GM18499 (cell line): ENCODE data around the gene FAM222B.
"Not testable (repeated sequence)": the region's sequence is repeated elsewhere in the genome, so short reads cannot be mapped to it uniquely, and the experiment has no call there.

Experiments
- ATAC-seq: cut with Tn5 transposase; IDR thresholded peaks from one replicate; pipeline ENCODE4 v1.9.1; 2021; ENCODE audit warnings: moderate number of reproducible peaks; ENCODE audit not compliant: insufficient read depth, unreplicated experiment

Gene FAM222B, protein sequence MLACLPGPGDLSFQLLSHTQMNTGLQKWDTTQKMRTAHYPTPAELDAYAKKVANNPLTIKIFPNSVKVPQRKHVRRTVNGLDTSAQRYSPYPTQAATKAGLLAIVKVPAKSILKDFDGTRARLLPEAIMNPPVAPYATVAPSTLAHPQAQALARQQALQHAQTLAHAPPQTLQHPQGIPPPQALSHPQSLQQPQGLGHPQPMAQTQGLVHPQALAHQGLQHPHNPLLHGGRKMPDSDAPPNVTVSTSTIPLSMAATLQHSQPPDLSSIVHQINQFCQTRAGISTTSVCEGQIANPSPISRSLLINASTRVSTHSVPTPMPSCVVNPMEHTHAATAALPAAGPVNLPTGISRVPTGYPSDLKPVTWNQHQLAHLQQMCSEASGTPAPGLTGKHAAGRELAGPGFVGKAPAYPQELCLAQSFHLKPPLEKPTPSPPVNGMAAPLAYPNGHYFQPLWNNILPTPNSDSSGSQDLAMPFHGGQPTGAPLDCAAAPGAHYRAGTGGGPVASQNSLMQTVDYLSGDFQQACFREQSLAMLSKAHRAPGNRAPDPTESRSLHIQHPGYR

DNA sequence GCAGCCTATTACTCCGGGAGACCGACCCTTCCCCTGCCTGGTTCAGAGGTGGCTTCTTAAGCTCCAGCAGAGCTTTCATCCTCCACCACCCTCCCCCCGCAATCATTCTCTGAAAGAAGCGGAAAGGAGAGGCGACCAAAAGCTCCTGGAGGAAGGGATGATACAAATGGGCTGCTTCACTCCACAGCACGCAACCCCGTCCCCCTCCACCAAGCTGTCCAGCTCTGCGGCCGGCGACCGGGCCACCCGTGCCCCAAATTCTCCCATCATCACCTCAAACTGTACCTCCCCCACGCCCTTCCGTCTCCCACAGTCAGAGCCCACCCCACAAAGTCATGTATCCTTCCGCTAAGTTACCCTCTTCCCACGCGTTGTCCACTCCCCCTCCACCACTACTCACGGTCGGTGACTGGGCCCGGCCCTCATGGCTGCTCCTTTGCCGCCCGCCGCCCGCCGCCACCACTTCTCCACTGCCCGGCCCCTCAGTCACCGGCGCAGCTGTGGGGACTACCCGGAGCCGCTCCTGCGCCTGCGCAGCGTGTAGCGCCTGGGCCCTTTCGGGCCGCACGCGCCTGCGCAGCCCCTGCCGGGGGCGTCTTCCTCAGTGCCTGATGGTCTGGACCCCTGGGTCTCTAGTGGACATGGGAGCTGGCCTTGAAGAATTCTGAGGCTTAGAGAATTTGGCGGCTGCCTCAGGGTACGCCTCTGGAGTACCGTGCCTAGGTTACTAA lies at the start of gene FAM222B:
Gene FAM222B, minus strand, starts transcription at position 509 of the 731 bp plus-strand sequence. CDS start 76,123 bp downstream, outside the sequence.
- no peak for ATAC-seq

DNA sequence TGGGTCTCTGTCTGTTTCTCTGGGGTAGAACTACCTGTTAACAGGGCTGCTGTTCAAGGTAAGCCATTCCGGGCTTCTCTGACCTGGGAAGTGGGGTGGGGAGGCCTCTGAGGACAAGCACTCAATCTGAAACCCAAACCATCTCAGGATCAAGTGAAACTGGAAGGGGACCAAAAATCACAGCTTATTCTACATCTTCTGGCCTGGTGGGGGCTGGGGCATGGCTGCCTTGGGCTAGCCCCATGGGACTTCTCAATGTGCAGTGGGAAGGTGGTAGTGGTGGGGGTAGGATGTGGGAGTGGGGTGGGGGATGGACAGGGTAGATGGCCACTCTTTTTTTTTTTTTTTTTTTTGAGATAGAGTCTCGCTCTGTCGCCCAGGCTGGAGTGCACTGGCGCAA lies 49.4 kb upstream of the FAM222B start:
- ATAC-seq, result no peak

DNA sequence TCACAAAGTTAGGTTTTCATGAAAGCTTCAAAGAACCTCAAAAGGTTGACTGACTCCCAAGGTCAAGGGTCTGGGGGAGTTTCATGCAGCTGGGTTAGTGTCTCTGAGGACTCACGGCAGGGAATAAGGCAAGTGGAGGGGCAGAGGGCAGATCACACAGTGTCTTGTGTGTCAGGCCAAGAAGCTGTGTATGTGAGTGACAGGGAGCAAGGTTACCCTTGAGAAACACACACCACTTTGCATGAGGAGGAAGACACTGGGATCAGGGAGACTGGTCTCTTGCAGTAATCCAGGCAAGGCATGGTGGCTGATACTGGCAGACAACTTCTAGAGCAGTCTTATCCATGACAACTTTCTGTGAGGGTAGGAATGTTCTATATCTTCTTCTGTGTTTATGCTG lies 48.6 kb upstream of the FAM222B start:
- ATAC-seq, result no peak

DNA sequence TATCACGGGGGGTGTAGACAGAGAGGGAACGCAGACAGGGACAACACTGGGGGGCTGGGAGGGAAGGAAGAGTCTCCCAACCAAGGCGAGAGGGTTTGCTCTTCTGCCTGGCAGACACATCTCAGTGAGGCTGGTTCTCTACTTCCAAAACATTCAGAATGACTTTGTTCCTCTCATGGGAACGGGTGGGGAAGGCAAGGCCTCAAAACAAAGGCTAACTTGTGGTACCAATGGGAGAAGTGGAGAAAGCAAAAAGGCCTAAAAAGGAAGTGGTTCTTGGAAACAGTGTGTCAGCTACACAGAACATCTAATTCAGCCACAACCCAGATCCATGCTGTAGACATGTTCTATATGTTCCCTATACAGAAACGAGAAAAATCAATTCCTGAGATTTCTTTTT lies 47.4 kb upstream of the FAM222B start:
- ATAC-seq, result no peak

DNA sequence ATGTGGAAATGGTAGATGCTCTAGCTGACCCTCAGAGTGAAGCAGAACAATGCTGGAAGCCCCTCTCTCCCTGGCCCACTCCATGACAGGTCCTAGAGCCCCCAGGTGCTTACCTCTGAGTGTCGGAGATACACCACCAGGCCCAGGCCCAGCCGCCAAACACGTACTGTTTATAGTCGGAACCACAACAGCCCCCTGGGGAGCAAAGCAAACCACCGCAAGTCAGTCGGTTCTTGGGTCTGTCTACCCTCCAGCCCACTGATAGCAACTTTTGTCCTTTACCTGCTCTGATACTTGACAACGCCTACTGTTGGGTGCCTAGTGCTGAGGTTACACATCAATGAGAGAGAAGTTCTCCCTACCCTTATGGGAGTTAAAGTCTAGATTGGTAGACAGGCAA lies 46.2 kb upstream of the FAM222B start:
- no peak for ATAC-seq

DNA sequence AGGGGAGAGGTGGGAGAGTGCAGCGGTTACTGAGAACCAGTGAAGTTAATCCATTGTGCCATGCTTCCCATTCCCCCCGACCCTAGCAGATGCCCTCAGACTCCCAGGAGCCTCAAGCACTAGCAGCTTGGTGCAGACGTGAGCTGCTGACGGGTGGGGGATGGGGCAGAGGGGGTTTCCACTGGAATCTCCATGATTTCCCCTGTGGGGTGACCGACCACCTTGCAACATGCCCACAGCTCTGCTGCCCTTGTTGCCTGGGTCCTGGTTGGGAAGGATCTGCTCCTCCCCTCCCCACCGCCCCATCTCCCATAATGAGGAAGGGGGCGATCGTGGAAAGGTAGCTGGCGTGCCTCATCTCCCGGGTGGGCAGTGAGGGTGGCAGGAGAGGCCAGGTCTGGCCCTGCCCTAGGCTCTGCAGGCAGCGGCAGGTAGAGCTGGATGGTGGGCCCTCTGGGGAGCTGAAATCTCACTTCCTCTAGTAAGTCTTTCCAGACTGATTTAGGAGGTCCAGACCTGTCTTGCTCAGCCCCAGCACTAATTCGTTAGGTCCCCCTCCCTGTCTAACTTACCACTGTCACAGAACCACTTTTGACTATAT lies 45.4 kb upstream of the FAM222B start:
- no peak for ATAC-seq

DNA sequence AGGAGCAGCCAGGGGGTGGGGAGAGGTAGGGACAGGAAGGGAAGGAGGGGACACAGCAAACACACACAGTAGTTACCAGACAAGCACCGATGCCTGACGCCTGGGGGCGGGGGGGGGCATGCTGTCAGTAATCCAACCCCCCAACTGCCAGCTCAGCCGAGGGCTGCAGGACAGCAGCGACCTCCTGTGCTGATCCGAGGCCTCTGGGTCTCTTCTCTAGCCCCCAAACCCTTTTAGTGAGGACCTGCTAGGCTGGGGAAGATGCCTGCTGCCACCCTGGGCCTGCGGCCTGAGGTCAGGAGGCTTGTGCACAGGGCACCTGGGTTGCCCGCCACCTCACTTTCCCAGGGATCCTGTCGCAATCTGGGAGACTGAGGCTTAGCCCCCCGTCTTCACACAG lies 43.4 kb upstream of the FAM222B start:
- ATAC-seq, result no peak

DNA sequence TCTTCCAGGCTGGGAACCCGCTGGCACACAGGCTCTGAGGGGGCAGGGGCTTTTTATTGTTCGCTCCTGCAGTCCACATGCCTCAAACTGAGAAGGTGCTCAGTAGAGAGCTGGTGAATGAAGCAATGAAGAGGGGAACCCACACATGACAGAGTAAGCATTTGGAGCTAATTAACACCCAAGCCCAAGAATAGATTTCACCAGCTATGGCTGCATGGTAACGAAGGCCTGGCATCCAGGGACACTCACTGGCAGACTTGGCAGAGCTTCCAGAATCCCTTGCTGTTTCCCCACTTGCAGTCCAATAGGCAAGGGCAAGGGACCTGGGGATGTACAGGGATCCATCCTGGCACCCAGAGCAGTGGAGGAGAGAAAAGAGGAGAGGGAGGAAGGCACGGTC lies 42.8 kb upstream of the FAM222B start:
- ATAC-seq, result no peak

DNA sequence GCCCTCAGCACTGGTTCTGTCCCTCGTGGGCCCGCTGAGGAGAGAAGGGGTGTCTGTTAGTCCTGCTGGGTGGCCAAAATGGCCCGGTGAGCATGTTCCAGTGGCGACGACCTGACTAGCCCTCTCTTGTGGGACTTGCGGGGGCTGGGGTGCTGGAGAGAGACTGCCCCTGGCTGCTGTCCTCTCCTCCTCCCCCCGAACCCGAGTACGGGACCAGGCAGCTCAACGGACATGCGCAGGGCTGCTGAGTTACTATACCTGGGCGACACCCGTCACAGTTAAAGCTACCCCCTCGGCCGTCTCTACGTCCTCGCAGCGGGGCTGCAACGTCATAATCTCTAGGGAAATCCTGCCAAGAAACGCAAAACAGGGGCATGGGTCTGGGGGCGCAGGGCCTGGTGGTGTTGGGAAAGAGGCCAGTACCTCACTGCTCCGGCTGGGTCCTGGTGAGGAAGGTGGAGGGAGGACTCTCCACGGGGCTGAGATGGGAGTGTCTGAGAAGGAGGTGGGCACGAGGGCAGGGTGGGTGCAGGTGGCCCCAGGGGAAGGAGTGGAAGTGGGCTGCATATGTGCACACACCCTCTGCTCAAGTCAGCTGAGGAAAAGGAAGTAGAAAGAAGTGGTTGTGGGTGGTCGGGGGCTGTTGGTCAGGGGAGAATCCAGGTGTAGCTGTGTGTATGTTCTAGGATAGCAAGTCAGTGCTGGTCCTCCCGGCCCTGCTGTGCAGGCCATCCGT lies 41.5 kb upstream of the FAM222B start:
- no peak for ATAC-seq

DNA sequence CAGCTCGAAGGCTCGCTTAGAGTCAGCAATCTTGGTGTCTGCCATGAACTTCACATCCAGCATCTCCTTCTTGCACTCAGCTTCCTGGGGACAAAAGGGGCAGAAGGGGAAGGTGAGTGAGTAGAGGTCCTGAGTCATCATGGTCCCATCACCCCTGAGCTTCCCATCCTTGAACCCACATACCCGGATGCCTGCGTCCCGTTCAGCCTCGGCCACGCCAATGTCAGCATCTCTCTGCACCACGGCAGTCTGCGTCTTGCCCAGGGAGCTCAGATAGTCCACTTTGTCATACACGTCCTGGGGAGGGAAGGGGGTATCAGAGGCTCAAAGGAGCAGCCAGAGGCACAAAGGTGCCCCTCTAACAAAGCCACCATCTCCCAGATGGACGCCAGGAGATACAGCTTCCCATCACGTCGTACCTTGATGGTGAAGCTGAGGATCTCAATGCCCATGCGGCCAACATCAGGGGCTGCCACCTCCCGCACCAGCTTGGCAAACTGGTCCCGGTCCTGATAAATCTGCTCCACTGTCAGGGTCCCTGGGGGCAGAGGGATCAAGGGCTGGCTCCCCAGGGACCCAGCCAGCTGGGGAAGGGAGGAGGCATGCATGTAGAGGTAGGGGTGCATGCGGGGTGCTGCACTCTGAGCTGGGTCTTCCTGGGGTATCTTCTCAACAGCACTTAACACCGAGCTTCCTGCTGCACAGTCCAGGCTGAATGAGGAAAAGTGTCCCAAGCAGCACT lies 39.7 kb upstream of the FAM222B start:
- ATAC-seq, result no peak

DNA sequence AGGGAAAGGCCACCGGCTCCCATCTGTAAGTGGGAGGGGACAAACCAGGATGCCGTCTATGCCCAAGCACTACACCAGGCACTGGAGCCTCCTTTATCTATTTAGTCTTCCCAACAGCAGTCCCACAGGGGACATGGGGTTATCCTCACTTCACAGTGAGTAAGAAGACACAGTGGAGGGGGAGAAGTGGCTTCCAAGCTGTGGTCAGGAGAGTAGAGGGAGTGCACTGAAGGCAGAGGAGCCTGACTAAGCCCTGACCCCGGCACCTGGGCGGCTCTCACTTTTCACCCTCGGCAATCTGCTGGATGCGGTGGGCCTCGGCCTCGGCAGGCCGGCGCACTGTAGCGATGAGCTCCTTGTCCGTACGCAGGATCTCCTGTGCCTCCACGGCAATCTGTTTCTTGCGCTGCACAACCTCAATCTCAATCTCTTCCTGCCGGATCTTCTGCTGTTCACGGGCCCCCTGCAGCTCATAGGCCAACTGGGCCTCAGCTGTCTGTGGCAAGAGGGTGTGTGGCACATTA lies 39.0 kb upstream of the FAM222B start:
- ATAC-seq, result no peak

DNA sequence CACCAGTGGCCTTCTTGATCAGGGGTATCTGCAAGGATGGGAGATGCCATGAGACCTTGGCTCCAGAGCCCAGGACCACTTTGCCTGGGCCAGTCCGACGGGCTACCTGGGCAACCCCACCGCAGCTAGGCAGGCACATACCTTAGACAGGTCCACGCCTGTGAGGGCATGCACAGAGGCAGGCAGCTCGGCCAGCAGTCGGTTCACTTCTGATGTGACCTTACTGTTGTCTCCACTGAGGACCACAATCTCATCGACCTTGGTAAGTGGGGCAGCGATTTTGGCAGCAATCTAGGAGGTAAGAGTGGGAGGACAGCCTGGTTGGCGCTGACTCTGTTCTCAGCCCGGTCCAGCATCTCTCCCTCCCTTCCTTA lies 38.0 kb upstream of the FAM222B start:
- ATAC-seq, result no peak

DNA sequence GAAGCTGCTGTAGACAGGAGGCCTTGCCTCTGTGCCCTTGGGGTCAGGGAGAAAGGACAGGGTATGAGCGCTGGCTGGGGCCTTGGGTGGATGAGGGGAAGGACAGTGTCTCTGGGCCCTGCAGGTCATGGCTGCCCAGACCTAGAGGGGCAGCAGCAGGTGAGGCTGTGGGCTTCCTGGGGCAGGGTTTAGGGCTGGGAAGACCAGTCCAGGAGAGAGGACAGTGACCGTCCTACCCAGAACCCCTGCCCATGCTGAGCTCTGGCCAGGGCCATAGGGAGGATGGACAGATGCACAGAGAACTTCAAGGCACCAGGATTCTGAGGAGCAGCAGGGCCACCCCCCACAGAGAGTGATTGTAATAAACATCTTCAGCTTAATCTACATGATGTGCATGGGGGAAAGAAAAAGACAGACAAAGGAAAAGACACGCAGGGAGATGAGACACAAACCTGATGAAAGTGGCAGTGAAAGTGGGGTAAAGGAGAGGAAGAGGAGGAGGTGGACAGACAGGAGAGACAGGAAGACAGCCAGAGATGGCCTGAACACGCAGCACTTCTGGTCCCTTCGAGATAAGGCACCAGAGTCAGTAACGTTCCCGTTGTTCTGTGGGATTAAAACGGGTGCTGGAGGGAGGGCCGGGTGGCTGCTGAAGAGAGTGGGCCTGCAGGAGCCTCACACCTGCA lies 37.4 kb upstream of the FAM222B start:
- no peak for ATAC-seq

DNA sequence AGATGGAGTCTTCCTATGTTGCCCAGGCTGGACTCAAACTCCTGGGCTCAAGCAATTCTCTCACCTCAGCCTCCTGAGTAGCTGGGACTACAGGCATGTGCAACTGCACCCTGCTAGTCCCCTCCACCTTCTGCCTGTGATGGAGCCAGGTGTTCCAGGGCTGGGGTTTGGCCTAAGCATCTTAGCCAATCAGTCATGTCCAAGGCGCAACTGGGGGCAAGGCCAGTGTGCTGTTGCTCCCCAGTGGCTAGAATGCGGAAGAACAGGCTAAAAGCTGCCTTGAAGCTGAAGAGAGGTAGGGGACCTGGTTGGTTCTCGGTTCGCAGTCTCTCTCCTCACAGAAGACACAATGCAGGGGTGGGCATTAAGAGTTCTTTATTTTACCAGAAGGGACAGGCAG lies 36.4 kb upstream of the FAM222B start:
- no peak for ATAC-seq

DNA sequence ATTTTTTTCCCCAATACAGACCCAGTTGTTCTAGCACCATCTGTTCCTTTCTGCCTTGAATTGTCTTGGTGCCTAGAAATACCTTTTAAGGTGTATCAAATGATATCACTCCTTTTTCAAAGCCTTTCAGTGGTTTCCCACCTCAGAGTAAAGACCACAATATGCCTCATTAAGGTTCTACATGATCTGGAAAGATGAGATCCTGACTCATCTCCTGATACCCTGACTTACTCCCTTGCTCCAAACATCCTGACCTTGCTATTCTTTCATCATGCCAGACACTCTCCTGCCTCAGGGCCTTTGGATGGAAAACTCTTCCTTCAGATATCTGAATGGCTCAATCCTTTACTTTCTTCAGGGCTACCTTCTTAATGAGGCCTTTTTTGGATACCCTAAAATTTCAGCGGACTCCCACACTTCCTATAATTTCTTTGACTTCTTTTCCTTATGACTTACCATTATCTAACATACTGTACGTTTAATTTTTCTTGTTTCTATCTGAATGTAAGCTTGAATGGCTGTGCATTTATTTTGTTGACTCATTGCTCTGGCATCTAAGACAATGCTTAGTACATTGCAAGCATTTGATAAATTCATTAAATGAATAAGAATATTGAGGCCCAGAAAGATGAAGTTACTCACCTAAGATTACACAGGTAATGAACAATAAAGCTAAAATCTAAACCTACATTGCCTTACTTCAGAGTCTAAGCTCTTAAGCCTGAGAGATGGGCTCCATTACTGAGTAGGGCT lies 35.7 kb upstream of the FAM222B start:
- ATAC-seq, result no peak

DNA sequence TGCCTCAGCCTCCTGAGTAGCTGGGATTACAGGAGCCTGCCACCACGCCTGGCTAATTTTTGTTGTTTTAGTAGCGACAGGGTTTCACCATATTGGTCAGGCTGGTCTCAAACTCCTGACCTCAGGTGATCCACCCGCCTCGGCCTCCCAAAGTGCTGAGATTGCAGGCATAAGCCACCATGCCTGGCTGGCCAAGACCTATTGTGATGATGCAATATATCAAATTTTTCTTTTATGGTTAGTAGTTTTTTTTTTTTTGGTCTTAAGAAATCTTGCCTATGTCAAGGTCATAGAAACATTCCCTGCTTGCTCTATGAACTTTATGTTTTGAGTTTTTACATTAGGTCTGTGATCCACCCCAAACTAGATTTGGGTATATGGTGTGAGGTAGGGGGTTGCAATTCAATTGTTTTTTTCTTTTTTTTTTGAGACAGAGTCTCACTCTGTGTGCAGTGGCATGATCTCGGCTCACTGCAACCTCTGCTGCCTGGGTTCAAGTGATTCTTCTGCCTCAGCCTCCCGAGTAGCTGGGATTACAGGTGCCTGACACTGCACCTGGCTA lies 34.6 kb upstream of the FAM222B start:
- ATAC-seq, result not testable (repeated sequence)

DNA sequence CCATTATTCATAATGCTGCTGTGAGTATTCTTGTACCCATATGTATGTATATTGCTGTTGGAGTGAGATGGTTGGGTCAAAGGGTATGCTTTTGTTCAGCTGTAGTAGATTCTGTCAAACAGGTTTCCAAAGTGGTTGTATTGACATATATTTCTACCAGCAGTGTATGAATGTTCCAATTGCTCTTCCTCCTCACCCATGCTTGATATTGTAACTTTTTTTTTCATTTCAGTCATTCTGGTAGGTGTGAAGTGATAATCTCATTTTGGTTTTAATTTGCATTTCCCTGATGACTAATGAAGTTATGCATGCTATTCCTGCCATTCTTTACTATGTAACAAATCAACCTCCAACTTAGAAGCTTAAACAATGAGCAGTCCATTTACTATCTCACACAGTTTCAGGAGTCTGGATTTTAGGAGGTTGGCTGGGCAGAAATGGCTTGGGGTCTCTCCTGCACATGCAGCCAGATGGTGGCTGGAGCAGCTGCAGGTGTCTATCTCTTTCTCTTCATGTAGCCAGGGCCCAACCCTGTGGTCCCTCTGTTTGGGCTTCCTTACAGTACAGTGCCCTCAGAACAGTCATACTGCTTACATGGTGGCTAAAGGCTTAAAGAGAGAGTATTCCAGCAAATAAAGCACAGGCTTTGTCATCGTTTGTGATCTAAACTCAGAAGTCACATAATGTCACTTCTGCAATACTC lies 33.4 kb upstream of the FAM222B start:
- no peak for ATAC-seq
